HCT116 (cell line): ENCODE data around the gene TMEM185B. TPM values are rescaled to one million over a fixed set of nuclear protein-coding genes. Genes with fewer than 3 reads are reported as not detected.

Experiments used
- ATAC-seq: fragments of 200-7000 bp; cut with Tn5 transposase; 2 replicates; pipeline ENCODE4 v1.9.1; 2020; ENCODE audit warnings: mild to moderate bottlenecking, moderate library complexity
- BruUV-seq: library from RNA; stranded (reverse); fragments of 400-500 nt; replicated peaks from 2 replicates; lab custom pipeline; 2021; lab: Mats Ljungman, UMichigan
- CTCF ChIA-PET: fragments of 300-600 bp; sonication (Branson Sonifier 250); formaldehyde crosslinking; loops from one replicate; lab custom pipeline; 2021; ENCODE audit warnings: antibody characterized with exemption; lab: Charles Lee
- POLR2A ChIA-PET: fragments of 300-600, 350-600 bp; sonication (Branson Sonifier 250); formaldehyde crosslinking; loops from one replicate; lab custom pipeline; 2021; ENCODE audit warnings: antibody characterized with exemption; lab: Charles Lee
- RAD21 ChIA-PET, 2 experiments: fragments of 300-600 bp; sonication (Branson Sonifier 250); formaldehyde crosslinking; loops; one replicate each; lab custom pipeline; 2023; ENCODE audit warnings: low total read pairs in 2 of 2; ENCODE audit not compliant: uncharacterized antibody in 2 of 2, unreplicated experiment in 2 of 2, low non-redundant PET in 1 of 2; lab: Charles Lee
- DNase-seq: peaks from one replicate; pipeline ENCODE4 v3.0.0-alpha.2; 2010; ENCODE audit warnings: low read depth, low spot score
- H2AFZ ChIP-seq: fragments of 200-600 bp; shearing (Covaris generic), sonication (generic); 2 replicates; pipeline ENCODE4 v1.6.1; 2017; ENCODE audit warnings: low read depth, mixed run types, mixed read lengths, antibody characterized with exemption, low read length; ENCODE audit not compliant: poor library complexity, severe bottlenecking
- H3K27ac ChIP-seq: 2 replicates; pipeline ENCODE4 v1.5.1; 2012; ENCODE audit warnings: low read depth, low read length
- H3K27me3 ChIP-seq: fragments of 200-600 bp; sonication (generic); 2 replicates; pipeline ENCODE4 v1.6.1; 2016; ENCODE audit warnings: mixed run types, low read length, mixed read lengths; ENCODE audit not compliant: insufficient read depth
- H3K36me3 ChIP-seq, 2 experiments: fragments of 200-500 bp in 1 of 2; fragments of 200-600 bp in 1 of 2; sonication (Bioruptor generic) in 1 of 2; sonication (generic) in 1 of 2; 2 replicates each; pipeline versions ENCODE4 v1.5.1 to v1.6.1; 2014 to 2016; ENCODE audit warnings: low read length in 2 of 2, inconsistent platforms in 1 of 2, mixed read lengths in 1 of 2, mixed run types in 1 of 2; ENCODE audit not compliant: insufficient read depth in 2 of 2, control insufficient read depth in 1 of 2
- H3K4me1 ChIP-seq, 2 experiments: fragments of 200-600 bp in 1 of 2; sonication (generic) in 1 of 2; 2 replicates each; pipeline versions ENCODE4 v1.5.1 to v1.6.1; 2012 to 2017; ENCODE audit warnings: low read length in 2 of 2, inconsistent platforms in 1 of 2, mild to moderate bottlenecking in 1 of 2, mixed read lengths in 1 of 2, mixed run types in 1 of 2, moderate library complexity in 1 of 2; ENCODE audit not compliant: insufficient read depth in 2 of 2, control insufficient read depth in 1 of 2
- H3K4me2 ChIP-seq: fragments of 200-600 bp; sonication (generic); 2 replicates; pipeline ENCODE4 v1.6.1; 2017; ENCODE audit warnings: mixed run types, low read length, mixed read lengths
- H3K4me3 ChIP-seq, 2 experiments: fragments of 200-600 bp in 1 of 2; sonication (generic) in 1 of 2; replicated peaks in 1 of 2; 2 replicates each; pipeline ENCODE4 v1.5.1; 2011 to 2016; ENCODE audit warnings: low read length in 2 of 2, control low read depth in 1 of 2, low read depth in 1 of 2, mild to moderate bottlenecking in 1 of 2, mixed read lengths in 1 of 2, mixed run types in 1 of 2
- H3K79me2 ChIP-seq: fragments of 200-600 bp; sonication (generic); 2 replicates; pipeline ENCODE4 v1.6.1; 2017; ENCODE audit warnings: mild to moderate bottlenecking, mixed run types, low read length, moderate library complexity, mixed read lengths; ENCODE audit not compliant: insufficient read depth
- H3K9ac ChIP-seq: fragments of 200-600 bp; sonication (generic); 2 replicates; pipeline ENCODE4 v1.6.1; 2016; ENCODE audit warnings: low read length, mixed read lengths
- H3K9me2 ChIP-seq: fragments of 200-600 bp; sonication (generic), shearing (Covaris generic); 2 replicates; pipeline ENCODE4 v1.6.1; 2017; ENCODE audit warnings: mixed run types, mild to moderate bottlenecking, moderate library complexity; ENCODE audit not compliant: insufficient read depth
- H3K9me3 ChIP-seq, 2 experiments: fragments of 200-500 bp in 1 of 2; fragments of 200-600 bp in 1 of 2; sonication (Bioruptor generic) in 1 of 2; sonication (generic) in 1 of 2; 2 replicates each; pipeline ENCODE4 v1.6.1; 2014 to 2017; ENCODE audit warnings: low read length in 2 of 2, mixed read lengths in 2 of 2, inconsistent platforms in 1 of 2, low read depth in 1 of 2, mild to moderate bottlenecking in 1 of 2, mixed run types in 1 of 2, moderate library complexity in 1 of 2; ENCODE audit not compliant: control insufficient read depth in 1 of 2, insufficient read depth in 1 of 2
- H4K20me1 ChIP-seq: fragments of 200-600 bp; sonication (generic), shearing (Covaris generic); 2 replicates; pipeline ENCODE4 v1.6.1; 2017; ENCODE audit warnings: mixed run types, mild to moderate bottlenecking, moderate library complexity; ENCODE audit not compliant: insufficient read depth
- CBX3 ChIP-seq: IDR thresholded peaks from 2 replicates; pipeline ENCODE4 v1.6.1; 2012; ENCODE audit warnings: low read depth
- EGR1 ChIP-seq: IDR thresholded peaks from 2 replicates; pipeline ENCODE4 v1.6.1; 2012; ENCODE audit warnings: low read depth
- ELF1 ChIP-seq: IDR thresholded peaks from 2 replicates; pipeline ENCODE4 v1.6.1; 2012; ENCODE audit warnings: low read depth, borderline replicate concordance
- EZH2phosphoT487 ChIP-seq: fragments of 200-600 bp; IDR thresholded peaks from 2 replicates; pipeline ENCODE4 v1.6.1; 2018; ENCODE audit warnings: antibody characterized with exemption, borderline replicate concordance
- JUND ChIP-seq: IDR thresholded peaks from 2 replicates; pipeline ENCODE4 v1.6.1; 2012
- POLR2A ChIP-seq: IDR thresholded peaks from 2 replicates; pipeline ENCODE4 v1.7.0; 2011; ENCODE audit warnings: borderline replicate concordance; ENCODE audit not compliant: insufficient read depth, insufficient read length; ENCODE audit errors: extremely low read depth
- POLR2AphosphoS5 ChIP-seq: IDR thresholded peaks from 2 replicates; pipeline ENCODE4 v1.6.1; 2011; ENCODE audit warnings: mild to moderate bottlenecking, low read depth, low read length, moderate library complexity
- TCF7L2 ChIP-seq: IDR thresholded peaks from 2 replicates; pipeline ENCODE4 v1.7.0; 2011; ENCODE audit warnings: borderline replicate concordance, inconsistent platforms; ENCODE audit not compliant: insufficient read depth, insufficient read length; ENCODE audit errors: extremely low read depth
- YY1 ChIP-seq: IDR thresholded peaks from 2 replicates; pipeline ENCODE4 v1.6.1; 2011; ENCODE audit warnings: low read length, low read depth, moderate library complexity, mild to moderate bottlenecking; ENCODE audit not compliant: insufficient replicate concordance; ENCODE audit errors: extremely low read depth
- ZFX ChIP-seq: fragments of 450-650 bp; IDR thresholded peaks from 2 replicates; pipeline ENCODE4 v1.6.1; 2017
- ZNF274 ChIP-seq: fragments of 200-500 bp; sonication (Bioruptor generic); IDR thresholded peaks from 2 replicates; pipeline ENCODE4 v1.6.1; 2014; ENCODE audit warnings: mild to moderate bottlenecking, low read depth, low read length, inconsistent platforms
- intact Hi-C: fragments of 100-400 bp; cut with micrococcal nuclease; formaldehyde crosslinking; loops from 2 replicates; pipeline ENCODE4 v1.10.0; 2022
- total RNA-seq: library from RNA; stranded (reverse); gene quantifications from one replicate; pipeline ENCODE4 v1.2.1, GENCODE V29; 2021; ENCODE audit not compliant: unreplicated experiment
- TF ChIP-seq, protein P1 (sequence below): IDR thresholded peaks from 2 replicates; pipeline ENCODE4 v1.6.1; 2011; ENCODE audit warnings: mild to moderate bottlenecking, low read length, moderate library complexity; ENCODE audit not compliant: insufficient replicate concordance; ENCODE audit errors: extremely low read depth
- TF ChIP-seq, protein P2 (sequence below): IDR thresholded peaks from 2 replicates; pipeline ENCODE4 v1.6.1; 2012; ENCODE audit warnings: low read depth
- TF ChIP-seq, protein P3 (sequence below): IDR thresholded peaks from 2 replicates; pipeline ENCODE4 v1.6.1; 2012
- TF ChIP-seq, protein P4 (sequence below), 3 experiments: fragments of 200-600 bp in 1 of 3; sonication (generic) in 1 of 3; IDR thresholded peaks in 2 of 3; conservative IDR thresholded peaks in 1 of 3; 2 replicates each; pipeline ENCODE4 v1.5.1; 2012 to 2017; ENCODE audit warnings: low read depth in 2 of 3, low read length in 2 of 3, antibody characterized with exemption in 1 of 3, borderline replicate concordance in 1 of 3, control low read depth in 1 of 3, mild to moderate bottlenecking in 1 of 3, mixed read lengths in 1 of 3, mixed run types in 1 of 3, moderate library complexity in 1 of 3; ENCODE audit not compliant: insufficient read depth in 1 of 3

The TMEM185B gene
- total RNA-seq, 1 experiment from 2014 or later = 27.1 TPM

DNA sequence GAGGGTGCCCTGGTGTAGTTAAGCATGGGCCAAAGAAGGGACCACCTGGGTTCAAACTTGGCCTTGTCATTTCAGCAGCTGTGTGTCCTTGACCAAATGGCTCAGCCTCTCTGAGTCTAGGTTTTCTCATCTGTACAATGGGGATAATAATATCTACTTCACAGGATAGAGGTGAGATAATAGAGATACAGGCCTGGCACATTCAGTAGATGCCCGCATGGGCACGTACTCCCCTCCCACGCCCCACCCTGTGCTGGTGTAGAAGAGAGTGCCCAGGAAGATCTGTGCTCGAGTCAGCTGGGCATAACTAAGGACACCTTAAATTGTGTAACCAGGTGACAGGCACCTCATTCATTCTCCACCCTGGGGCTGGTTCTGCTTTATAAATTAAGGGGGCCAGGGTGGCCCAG is 8.4 kb upstream of the TMEM185B start:
- TF ChIP-seq TCF7L2 (no peak), ELF1 (no peak), POLR2AphosphoS5 (no peak), ZFX (no peak), YY1 (no peak), CBX3 (no peak), JUND (no peak), POLR2A (no peak), ZNF274 (no peak), EZH2phosphoT487 (no peak), EGR1 (no peak)
- TF ChIP-seq, protein P1, sequence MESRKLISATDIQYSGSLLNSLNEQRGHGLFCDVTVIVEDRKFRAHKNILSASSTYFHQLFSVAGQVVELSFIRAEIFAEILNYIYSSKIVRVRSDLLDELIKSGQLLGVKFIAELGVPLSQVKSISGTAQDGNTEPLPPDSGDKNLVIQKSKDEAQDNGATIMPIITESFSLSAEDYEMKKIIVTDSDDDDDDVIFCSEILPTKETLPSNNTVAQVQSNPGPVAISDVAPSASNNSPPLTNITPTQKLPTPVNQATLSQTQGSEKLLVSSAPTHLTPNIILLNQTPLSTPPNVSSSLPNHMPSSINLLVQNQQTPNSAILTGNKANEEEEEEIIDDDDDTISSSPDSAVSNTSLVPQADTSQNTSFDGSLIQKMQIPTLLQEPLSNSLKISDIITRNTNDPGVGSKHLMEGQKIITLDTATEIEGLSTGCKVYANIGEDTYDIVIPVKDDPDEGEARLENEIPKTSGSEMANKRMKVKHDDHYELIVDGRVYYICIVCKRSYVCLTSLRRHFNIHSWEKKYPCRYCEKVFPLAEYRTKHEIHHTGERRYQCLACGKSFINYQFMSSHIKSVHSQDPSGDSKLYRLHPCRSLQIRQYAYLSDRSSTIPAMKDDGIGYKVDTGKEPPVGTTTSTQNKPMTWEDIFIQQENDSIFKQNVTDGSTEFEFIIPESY = no peak
- TF ChIP-seq, protein P2, sequence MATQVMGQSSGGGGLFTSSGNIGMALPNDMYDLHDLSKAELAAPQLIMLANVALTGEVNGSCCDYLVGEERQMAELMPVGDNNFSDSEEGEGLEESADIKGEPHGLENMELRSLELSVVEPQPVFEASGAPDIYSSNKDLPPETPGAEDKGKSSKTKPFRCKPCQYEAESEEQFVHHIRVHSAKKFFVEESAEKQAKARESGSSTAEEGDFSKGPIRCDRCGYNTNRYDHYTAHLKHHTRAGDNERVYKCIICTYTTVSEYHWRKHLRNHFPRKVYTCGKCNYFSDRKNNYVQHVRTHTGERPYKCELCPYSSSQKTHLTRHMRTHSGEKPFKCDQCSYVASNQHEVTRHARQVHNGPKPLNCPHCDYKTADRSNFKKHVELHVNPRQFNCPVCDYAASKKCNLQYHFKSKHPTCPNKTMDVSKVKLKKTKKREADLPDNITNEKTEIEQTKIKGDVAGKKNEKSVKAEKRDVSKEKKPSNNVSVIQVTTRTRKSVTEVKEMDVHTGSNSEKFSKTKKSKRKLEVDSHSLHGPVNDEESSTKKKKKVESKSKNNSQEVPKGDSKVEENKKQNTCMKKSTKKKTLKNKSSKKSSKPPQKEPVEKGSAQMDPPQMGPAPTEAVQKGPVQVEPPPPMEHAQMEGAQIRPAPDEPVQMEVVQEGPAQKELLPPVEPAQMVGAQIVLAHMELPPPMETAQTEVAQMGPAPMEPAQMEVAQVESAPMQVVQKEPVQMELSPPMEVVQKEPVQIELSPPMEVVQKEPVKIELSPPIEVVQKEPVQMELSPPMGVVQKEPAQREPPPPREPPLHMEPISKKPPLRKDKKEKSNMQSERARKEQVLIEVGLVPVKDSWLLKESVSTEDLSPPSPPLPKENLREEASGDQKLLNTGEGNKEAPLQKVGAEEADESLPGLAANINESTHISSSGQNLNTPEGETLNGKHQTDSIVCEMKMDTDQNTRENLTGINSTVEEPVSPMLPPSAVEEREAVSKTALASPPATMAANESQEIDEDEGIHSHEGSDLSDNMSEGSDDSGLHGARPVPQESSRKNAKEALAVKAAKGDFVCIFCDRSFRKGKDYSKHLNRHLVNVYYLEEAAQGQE = no peak
- TF ChIP-seq, protein P3, sequence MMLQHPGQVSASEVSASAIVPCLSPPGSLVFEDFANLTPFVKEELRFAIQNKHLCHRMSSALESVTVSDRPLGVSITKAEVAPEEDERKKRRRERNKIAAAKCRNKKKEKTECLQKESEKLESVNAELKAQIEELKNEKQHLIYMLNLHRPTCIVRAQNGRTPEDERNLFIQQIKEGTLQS = no peak
- TF ChIP-seq, protein P4, sequence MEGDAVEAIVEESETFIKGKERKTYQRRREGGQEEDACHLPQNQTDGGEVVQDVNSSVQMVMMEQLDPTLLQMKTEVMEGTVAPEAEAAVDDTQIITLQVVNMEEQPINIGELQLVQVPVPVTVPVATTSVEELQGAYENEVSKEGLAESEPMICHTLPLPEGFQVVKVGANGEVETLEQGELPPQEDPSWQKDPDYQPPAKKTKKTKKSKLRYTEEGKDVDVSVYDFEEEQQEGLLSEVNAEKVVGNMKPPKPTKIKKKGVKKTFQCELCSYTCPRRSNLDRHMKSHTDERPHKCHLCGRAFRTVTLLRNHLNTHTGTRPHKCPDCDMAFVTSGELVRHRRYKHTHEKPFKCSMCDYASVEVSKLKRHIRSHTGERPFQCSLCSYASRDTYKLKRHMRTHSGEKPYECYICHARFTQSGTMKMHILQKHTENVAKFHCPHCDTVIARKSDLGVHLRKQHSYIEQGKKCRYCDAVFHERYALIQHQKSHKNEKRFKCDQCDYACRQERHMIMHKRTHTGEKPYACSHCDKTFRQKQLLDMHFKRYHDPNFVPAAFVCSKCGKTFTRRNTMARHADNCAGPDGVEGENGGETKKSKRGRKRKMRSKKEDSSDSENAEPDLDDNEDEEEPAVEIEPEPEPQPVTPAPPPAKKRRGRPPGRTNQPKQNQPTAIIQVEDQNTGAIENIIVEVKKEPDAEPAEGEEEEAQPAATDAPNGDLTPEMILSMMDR (IDR thresholded peaks at IDR 0.05 in 2 of 3, conservative IDR thresholded peaks at IDR 0.05 in 1 of 3; ENCODE audit: borderline replicate concordance in 1 of 3, insufficient read depth in 1 of 3, low read depth in 2 of 3, low read length in 2 of 3) = no peak

More for the DNA sequence above, 8.4 kb upstream of the TMEM185B start:
- Histone ChIP-seq H3K4me3 (no peak overlapping the region), H3K27me3 (no peaks in the 10 kb centered on the region), H3K9me3 (no peaks in the 10 kb centered on the region), H3K9ac (no peak overlapping the region), H3K4me2 (no peak overlapping the region), H3K79me2 (no peaks in the 10 kb centered on the region), H3K4me1 (peaks cover 0 to 13% of the 10 kb centered on the region in 2 experiments; a peak in 1 of 4 replicates), H2AFZ (no peak overlapping the region), H4K20me1 (no peaks in the 10 kb centered on the region), H3K9me2 (no peaks in the 10 kb centered on the region), H3K36me3 (no peaks in the 10 kb centered on the region), H3K27ac (no peak overlapping the region)
- intact Hi-C loops = no loop called here
- RAD21 ChIA-PET = no interaction called here
- DNase-seq (no peak), ATAC-seq (no peak)
- no TSS peak for BruUV-seq
- CTCF ChIA-PET = no interaction called here
- POLR2A ChIA-PET = no interaction called here
